Measurements from ENCODE around the gene CIC.

DNA sequence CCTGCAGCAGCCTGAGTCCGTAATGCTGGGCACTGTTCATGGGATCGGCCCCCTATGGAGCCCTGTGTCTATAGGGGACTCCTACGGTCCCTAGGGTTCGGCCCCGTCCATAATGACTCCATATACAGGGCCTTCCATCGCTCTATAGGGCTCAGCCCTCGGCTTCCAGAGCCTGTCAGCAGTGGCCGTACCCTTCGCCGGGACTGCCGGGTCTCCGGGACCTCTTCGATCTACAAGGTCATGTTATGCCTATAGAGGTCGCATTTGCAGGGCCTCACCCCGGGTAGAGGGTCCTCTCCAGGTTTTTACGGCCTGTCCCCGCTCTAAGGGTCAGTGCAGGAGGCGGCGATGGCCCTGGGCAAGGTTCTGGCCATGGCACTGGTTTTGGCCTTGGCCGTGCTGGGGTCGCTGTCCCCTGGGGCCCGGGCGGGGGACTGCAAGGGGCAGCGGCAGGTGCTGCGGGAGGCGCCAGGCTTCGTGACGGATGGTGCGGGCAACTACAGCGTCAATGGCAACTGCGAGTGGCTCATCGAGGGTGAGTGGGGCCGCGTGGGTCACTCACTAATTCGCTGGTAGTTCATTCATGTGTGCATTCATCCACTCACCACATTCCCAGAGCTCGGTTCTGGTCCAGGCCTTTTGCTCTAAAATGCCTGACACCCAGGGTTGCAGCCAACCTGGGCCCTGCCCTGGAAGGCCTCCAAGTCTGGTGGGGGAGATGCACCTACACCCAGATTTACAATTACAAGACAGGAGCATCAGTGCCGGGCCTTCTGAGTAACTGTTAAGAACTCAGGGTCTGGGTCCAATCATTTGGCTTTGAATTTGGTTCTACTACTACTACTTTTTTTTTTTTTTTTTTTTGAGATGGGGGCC, 57.1 kb downstream of the CIC start:
- no peak for TF ChIP-seq POLR2AphosphoS5 (IDR thresholded peaks at IDR 0.05; ENCODE audit: borderline replicate concordance, low read depth, low read length)
- no peak for TF ChIP-seq EZH2 (IDR thresholded peaks at IDR 0.05)
- TF ChIP-seq FOXP2 (optimal IDR thresholded peaks at IDR 0.05; ENCODE audit: control extremely low read depth, extremely low read length, insufficient read depth) = no peak
